ENCODE data around the gene FOXO6. TPM values are rescaled to one million over a fixed set of nuclear protein-coding genes. Genes with fewer than 3 reads are reported as not detected.

Gene FOXO6
- total and polyA plus RNA-seq, 9 of the 15 experiments (the other 6 are each of a cell fraction or from before 2014, with no cell fraction given) = 0.04 to 0.31 (median 0.12) TPM; not detected in 5

GRCh38 chr1:41360786-41361494, at the start of gene FOXO6 (continued):
- no peak for TF ChIP-seq ARID3A (IDR thresholded peaks at IDR 0.05; ENCODE audit: borderline replicate concordance, low read depth, low read length)
- 0 out of 2 replicates have a peak, but pooled peaks have one; percentile 24 for TF ChIP-seq SMC3 (conservative IDR thresholded peaks at IDR 0.05; ENCODE audit: insufficient read depth, low read depth, low read length)
- TF ChIP-seq TRIM28 (IDR thresholded peaks at IDR 0.05) = no peak
- no peak for TF ChIP-seq PHF8 (IDR thresholded peaks at IDR 0.05; ENCODE audit: borderline replicate concordance, low read length)
- no peak for TF ChIP-seq ZNF280B (CRISPR knock-in tag; IDR thresholded peaks at IDR 0.05)
- no peak for TF ChIP-seq NFXL1 (CRISPR knock-in tag; IDR thresholded peaks at IDR 0.05)
- no peak for TF ChIP-seq PML (IDR thresholded peaks at IDR 0.05; ENCODE audit: low read length)
- TF ChIP-seq ZFP91 (CRISPR knock-in tag; IDR thresholded peaks at IDR 0.05) = no peak
- no peak for TF ChIP-seq ZNF717 (CRISPR knock-in tag; IDR thresholded peaks at IDR 0.05)
- no peak for TF ChIP-seq ZNF23 (CRISPR knock-in tag; IDR thresholded peaks at IDR 0.05)
- TF ChIP-seq ZNF316 (IDR thresholded peaks at IDR 0.05) = no peak
- no peak for TF ChIP-seq PHTF2 (CRISPR knock-in tag; IDR thresholded peaks at IDR 0.05)
- peak; percentile 72 for TF ChIP-seq CTBP1 (IDR thresholded peaks at IDR 0.05; ENCODE audit: borderline replicate concordance)
- no peak for TF ChIP-seq HDAC1 (IDR thresholded peaks at IDR 0.05)
- TF ChIP-seq KAT8 (IDR thresholded peaks at IDR 0.05; ENCODE audit: low read depth) = no peak
- TF ChIP-seq IFI16 (CRISPR knock-in tag; IDR thresholded peaks at IDR 0.05) = no peak
- TF ChIP-seq NCOA2 (IDR thresholded peaks at IDR 0.05; ENCODE audit: partially characterized antibody in 2 of 2) = no peak
- no peak for TF ChIP-seq BDP1 (IDR thresholded peaks at IDR 0.05; ENCODE audit: insufficient read depth, insufficient read length)
- no peak for TF ChIP-seq CEBPB (tag; IDR thresholded peaks at IDR 0.05)
- TF ChIP-seq GATAD2A (IDR thresholded peaks at IDR 0.05) = no peak
- 0 out of 2 replicates have a peak, but pooled peaks have one; percentile 57 for TF ChIP-seq ETS1 (conservative IDR thresholded peaks at IDR 0.05; ENCODE audit: control insufficient read depth, low read depth, low read length)
- TF ChIP-seq ELF1 (tag; IDR thresholded peaks at IDR 0.05) = no peak
- no peak for TF ChIP-seq POLR2A (conservative IDR thresholded peaks at IDR 0.05)
- TF ChIP-seq MYBL2 (IDR thresholded peaks at IDR 0.05; ENCODE audit: low read depth) = no peak
- no peak for TF ChIP-seq MYBL2 (CRISPR knock-in tag; IDR thresholded peaks at IDR 0.05; ENCODE audit: borderline replicate concordance)

All from K562 (cell line).